Measurements from ENCODE around the gene RPS6KC1. TPM values are rescaled to one million over a fixed set of nuclear protein-coding genes. Genes with fewer than 3 reads are reported as not detected.

Gene RPS6KC1
- polyA plus RNA-seq, 1 donor (not counting 4 experiments of a cell fraction or from before 2014, with no cell fraction given): 13.0 TPM

DNA sequence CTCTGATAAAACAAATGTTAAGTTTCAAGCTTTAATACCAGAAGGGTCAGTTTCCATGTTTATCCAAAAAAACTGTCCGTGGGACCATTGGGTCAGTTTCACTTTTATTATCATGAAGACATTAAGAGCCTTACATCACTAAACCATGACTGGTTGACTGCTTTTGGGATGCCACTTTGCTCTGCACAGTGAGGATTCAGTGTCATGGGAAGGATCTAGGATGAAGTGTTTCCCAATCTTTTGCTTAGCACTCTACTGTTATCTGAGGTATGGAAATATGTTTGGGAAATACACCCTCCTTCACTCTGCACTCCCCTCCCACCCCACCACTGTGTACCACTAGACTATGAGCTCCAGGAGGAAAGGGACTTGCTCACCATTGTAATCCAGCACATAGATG is 16.3 kb downstream of the RPS6KC1 start:
- no peaks in the 10 kb centered on the region for H3K9me1 ChIP-seq (ENCODE audit: control insufficient read depth, extremely low read depth, insufficient read depth, low read length)
- no peaks in the 10 kb centered on the region for H3K27me3 ChIP-seq (ENCODE audit: control insufficient read depth, extremely low read depth, insufficient read depth, low read length)
- dilution Hi-C loops (cut with MboI; ENCODE audit: extremely low pct_ligation_motif_present, low sequenced_read_pairs): no loop called here
- no peak overlapping the region for H3K4me2 ChIP-seq (ENCODE audit: control insufficient read depth, extremely low read depth, insufficient read depth, low read depth, low read length)
- no peak overlapping the region for H3K9ac ChIP-seq (ENCODE audit: control insufficient read depth, extremely low read depth, insufficient read depth, low read length)
- no peak overlapping the region for H2AFZ ChIP-seq (ENCODE audit: control insufficient read depth, low read length)
- no peaks in the 10 kb centered on the region for H3K9me3 ChIP-seq (ENCODE audit: control insufficient read depth, low read depth, low read length)
- peaks cover 3% of the 10 kb centered on the region for H3K79me2 ChIP-seq (ENCODE audit: control insufficient read depth, insufficient read depth, low read length)
- H3K4me3 ChIP-seq (ENCODE audit: control insufficient read depth in 2 of 3, extremely low read depth in 1 of 3, insufficient read depth in 2 of 3, low read depth in 1 of 3, low read length in 3 of 3): no peak overlapping the region
- no peaks in the 10 kb centered on the region for H3K4me1 ChIP-seq (ENCODE audit: control insufficient read depth, extremely low read depth, insufficient read depth, low read length)
- H3K36me3 ChIP-seq (ENCODE audit: control insufficient read depth in 2 of 2, extremely low read depth in 1 of 2, insufficient read depth in 2 of 2, low read length in 2 of 2): peaks cover 0 to 2% of the 10 kb centered on the region in 2 experiments
- H3K27ac ChIP-seq (ENCODE audit: control insufficient read depth, insufficient read depth, low read length): no peak overlapping the region
- TF ChIP-seq, protein P1, sequence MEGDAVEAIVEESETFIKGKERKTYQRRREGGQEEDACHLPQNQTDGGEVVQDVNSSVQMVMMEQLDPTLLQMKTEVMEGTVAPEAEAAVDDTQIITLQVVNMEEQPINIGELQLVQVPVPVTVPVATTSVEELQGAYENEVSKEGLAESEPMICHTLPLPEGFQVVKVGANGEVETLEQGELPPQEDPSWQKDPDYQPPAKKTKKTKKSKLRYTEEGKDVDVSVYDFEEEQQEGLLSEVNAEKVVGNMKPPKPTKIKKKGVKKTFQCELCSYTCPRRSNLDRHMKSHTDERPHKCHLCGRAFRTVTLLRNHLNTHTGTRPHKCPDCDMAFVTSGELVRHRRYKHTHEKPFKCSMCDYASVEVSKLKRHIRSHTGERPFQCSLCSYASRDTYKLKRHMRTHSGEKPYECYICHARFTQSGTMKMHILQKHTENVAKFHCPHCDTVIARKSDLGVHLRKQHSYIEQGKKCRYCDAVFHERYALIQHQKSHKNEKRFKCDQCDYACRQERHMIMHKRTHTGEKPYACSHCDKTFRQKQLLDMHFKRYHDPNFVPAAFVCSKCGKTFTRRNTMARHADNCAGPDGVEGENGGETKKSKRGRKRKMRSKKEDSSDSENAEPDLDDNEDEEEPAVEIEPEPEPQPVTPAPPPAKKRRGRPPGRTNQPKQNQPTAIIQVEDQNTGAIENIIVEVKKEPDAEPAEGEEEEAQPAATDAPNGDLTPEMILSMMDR (optimal IDR thresholded peaks at IDR 0.05 in 1 of 3, IDR thresholded peaks at IDR 0.05 in 1 of 3, conservative IDR thresholded peaks at IDR 0.05 in 1 of 3; ENCODE audit: extremely low read depth in 1 of 3, insufficient read depth in 2 of 3, low read length in 3 of 3): no peak
- no peak for TF ChIP-seq EZH2 (IDR thresholded peaks at IDR 0.05; ENCODE audit: low read length)
- FAIRE-seq: no peak
- DNase-seq (ENCODE audit: low read depth, low spot score): no peak
- no peaks in the 10 kb centered on the region for H4K20me1 ChIP-seq (ENCODE audit: control insufficient read depth, extremely low read depth, insufficient read depth, low read length)

DNA sequence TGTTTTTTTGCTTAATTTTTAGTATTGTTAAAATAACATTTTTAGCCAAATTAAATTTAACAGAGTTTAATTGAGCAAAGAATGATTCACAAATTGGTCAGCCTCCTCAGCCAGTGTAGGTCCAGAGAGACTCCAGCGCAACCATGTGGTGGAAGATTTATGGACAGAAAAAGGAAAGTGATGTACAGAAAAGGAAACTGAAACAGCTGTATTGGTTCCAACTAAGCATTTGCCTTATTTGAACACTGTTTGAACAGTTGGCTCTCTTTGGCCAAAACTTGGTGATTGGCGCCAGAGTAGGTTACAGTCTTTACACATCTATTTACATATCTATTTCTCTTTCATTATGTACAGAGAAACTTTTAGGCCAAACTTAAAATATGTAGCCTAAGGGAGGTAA is 19.4 kb downstream of the RPS6KC1 start:
- Histone ChIP-seq H4K20me1 (ENCODE audit: control insufficient read depth, extremely low read depth, insufficient read depth, low read length) (no peaks in the 10 kb centered on the region), H3K9me3 (ENCODE audit: control insufficient read depth, low read depth, low read length) (no peaks in the 10 kb centered on the region), H3K36me3 (ENCODE audit: control insufficient read depth in 2 of 2, extremely low read depth in 1 of 2, insufficient read depth in 2 of 2, low read length in 2 of 2) (peaks cover 0 to 2% of the 10 kb centered on the region in 2 experiments), H3K27ac (ENCODE audit: control insufficient read depth, insufficient read depth, low read length) (no peak overlapping the region), H3K4me3 (ENCODE audit: control insufficient read depth in 2 of 3, extremely low read depth in 1 of 3, insufficient read depth in 2 of 3, low read depth in 1 of 3, low read length in 3 of 3) (no peak overlapping the region), H2AFZ (ENCODE audit: control insufficient read depth, low read length) (no peak overlapping the region), H3K4me2 (ENCODE audit: control insufficient read depth, extremely low read depth, insufficient read depth, low read depth, low read length) (no peak overlapping the region), H3K79me2 (ENCODE audit: control insufficient read depth, insufficient read depth, low read length) (peaks cover 3% of the 10 kb centered on the region), H3K27me3 (ENCODE audit: control insufficient read depth, extremely low read depth, insufficient read depth, low read length) (no peaks in the 10 kb centered on the region), H3K9me1 (ENCODE audit: control insufficient read depth, extremely low read depth, insufficient read depth, low read length) (no peaks in the 10 kb centered on the region), H3K4me1 (ENCODE audit: control insufficient read depth, extremely low read depth, insufficient read depth, low read length) (no peaks in the 10 kb centered on the region), H3K9ac (ENCODE audit: control insufficient read depth, extremely low read depth, insufficient read depth, low read length) (no peak overlapping the region)
- dilution Hi-C loops (cut with MboI; ENCODE audit: extremely low pct_ligation_motif_present, low sequenced_read_pairs): no loop called here
- FAIRE-seq (no peak), DNase-seq (ENCODE audit: low read depth, low spot score) (no peak)
- TF ChIP-seq, protein P1 (optimal IDR thresholded peaks at IDR 0.05 in 1 of 3, IDR thresholded peaks at IDR 0.05 in 1 of 3, conservative IDR thresholded peaks at IDR 0.05 in 1 of 3; ENCODE audit: extremely low read depth in 1 of 3, insufficient read depth in 2 of 3, low read length in 3 of 3): peak; percentile 21 to 34 (median 22)
- TF ChIP-seq EZH2 (IDR thresholded peaks at IDR 0.05; ENCODE audit: low read length): no peak

Measured in keratinocyte (primary cell).